Measurements from ENCODE around the gene ARHGEF7.

Gene ARHGEF7

DNA sequence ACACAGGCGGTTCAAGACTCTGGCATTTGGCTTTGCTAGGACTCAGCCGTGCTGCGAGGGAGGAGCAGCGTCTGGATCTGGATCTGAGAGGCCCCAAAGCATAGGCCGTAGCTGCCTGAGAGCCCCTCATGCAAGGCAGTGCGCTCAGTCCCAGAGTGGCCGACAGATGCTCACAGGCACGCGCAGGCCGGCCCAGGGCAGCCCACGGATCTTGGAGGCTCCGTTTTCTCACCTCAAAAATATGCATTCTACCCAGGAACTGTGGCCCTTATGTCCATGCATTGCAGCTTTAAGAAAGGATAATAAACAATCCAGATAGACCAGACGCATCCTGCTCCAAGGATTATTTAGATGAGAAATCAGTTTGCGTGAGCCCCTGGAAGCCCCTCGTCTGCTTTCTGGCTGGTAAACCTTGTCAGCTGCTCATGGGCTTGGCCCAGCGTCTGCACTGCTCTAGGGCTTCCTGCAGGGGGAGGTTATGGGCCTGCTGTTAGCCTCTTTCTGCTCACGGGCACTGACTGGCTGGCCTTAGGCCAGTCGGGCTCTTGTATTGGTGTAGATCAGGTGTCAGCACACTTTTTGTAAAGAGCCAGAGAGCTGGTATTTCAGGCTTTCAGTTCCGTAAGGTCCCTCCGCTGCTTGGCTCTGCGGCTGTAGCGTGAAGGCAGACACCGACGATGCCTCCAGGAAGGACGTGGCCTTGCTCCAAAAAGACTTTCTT lies 229.5 kb downstream of the ARHGEF7 start:
- TF ChIP-seq, protein P1, sequence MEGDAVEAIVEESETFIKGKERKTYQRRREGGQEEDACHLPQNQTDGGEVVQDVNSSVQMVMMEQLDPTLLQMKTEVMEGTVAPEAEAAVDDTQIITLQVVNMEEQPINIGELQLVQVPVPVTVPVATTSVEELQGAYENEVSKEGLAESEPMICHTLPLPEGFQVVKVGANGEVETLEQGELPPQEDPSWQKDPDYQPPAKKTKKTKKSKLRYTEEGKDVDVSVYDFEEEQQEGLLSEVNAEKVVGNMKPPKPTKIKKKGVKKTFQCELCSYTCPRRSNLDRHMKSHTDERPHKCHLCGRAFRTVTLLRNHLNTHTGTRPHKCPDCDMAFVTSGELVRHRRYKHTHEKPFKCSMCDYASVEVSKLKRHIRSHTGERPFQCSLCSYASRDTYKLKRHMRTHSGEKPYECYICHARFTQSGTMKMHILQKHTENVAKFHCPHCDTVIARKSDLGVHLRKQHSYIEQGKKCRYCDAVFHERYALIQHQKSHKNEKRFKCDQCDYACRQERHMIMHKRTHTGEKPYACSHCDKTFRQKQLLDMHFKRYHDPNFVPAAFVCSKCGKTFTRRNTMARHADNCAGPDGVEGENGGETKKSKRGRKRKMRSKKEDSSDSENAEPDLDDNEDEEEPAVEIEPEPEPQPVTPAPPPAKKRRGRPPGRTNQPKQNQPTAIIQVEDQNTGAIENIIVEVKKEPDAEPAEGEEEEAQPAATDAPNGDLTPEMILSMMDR (conservative IDR thresholded peaks at IDR 0.05; ENCODE audit: control insufficient read depth, insufficient read depth, low read depth, low read length) = peak; percentile 38
- no peak overlapping the region for H3K4me3 ChIP-seq (ENCODE audit: control insufficient read depth, low read depth, low read length)
- peak; percentile 27 for DNase-seq (ENCODE audit: low read depth)

GRCh38 chr13:111345682-111346081 lies 230.6 kb downstream of the ARHGEF7 start:
- H3K4me3 ChIP-seq (ENCODE audit: control insufficient read depth, low read depth, low read length) = no peak overlapping the region
- DNase-seq (ENCODE audit: low read depth) = no peak
- TF ChIP-seq, protein P1 (conservative IDR thresholded peaks at IDR 0.05; ENCODE audit: control insufficient read depth, insufficient read depth, low read depth, low read length) = no peak

- TF ChIP-seq, protein P1 (conservative IDR thresholded peaks at IDR 0.05; ENCODE audit: control insufficient read depth, insufficient read depth, low read depth, low read length) = no peak
- H3K4me3 ChIP-seq (ENCODE audit: control insufficient read depth, low read depth, low read length) = no peak overlapping the region
- no peak for DNase-seq (ENCODE audit: low read depth)
These were observed 231.1 kb downstream of the ARHGEF7 start for GRCh38 chr13:111346101-111346680.

DNA sequence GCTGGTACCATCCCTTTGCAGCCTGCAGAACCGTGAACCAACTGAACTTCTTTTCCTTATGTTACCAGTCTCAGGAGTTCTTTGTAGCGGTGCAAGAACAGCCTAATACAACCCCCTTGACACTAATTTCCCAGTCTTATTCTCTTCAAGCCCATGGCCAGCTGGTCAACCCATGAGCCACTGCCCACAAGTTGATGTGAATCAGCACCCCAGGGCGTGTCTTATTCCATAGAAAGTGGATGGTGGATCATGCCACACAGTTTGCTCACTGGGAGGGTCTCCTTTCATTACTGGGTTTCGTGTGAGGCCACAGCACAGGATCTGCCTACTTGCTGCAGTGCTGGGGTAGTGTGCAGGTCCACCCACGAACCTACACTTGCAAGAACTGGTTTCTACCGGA lies 232.3 kb downstream of the ARHGEF7 start:
- TF ChIP-seq, protein P1 (conservative IDR thresholded peaks at IDR 0.05; ENCODE audit: control insufficient read depth, insufficient read depth, low read depth, low read length) = no peak
- no peak for DNase-seq (ENCODE audit: low read depth)
- no peak overlapping the region for H3K4me3 ChIP-seq (ENCODE audit: control insufficient read depth, low read depth, low read length)

DNA sequence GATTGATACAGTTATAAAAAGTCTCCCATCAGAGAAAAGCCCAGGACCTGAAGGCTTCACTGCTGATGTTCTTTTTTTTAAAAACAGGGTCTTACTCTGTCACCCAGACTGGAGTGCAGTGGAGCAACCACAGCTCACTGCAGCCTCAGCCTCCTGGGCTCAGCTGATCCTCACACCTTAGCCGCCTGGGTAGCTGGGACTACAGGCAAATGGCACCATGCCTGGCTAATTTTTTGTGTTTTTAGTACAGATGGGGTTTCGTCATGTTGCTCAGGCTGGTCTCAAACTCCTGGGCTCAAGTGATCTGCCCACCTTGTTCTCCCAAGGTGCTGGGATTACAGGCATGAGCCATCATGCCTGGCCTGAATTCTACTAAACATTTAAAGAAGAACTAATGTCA lies 238.4 kb downstream of the ARHGEF7 start:
- TF ChIP-seq, protein P1 (conservative IDR thresholded peaks at IDR 0.05; ENCODE audit: control insufficient read depth, insufficient read depth, low read depth, low read length) = no peak
- no peak overlapping the region for H3K4me3 ChIP-seq (ENCODE audit: control insufficient read depth, low read depth, low read length)
- DNase-seq (ENCODE audit: low read depth) = no peak

- no peak overlapping the region for H3K4me3 ChIP-seq (ENCODE audit: control insufficient read depth, low read depth, low read length)
- TF ChIP-seq, protein P1 (conservative IDR thresholded peaks at IDR 0.05; ENCODE audit: control insufficient read depth, insufficient read depth, low read depth, low read length) = no peak
- no peak for DNase-seq (ENCODE audit: low read depth)
These were observed 239.7 kb downstream of the ARHGEF7 start for GRCh38 chr13:111354789-111355188.
